Endothelial cell of umbilical vein (primary cell): ENCODE measurements around the gene HMCN1. TPM values are rescaled to one million over a fixed set of nuclear protein-coding genes. Genes with fewer than 3 reads are reported as not detected.
"Not testable (repeated sequence)": the region's sequence is repeated elsewhere in the genome, so short reads cannot be mapped to it uniquely, and the experiment has no call there.

Experiments used
- BruUV-seq: library from RNA; stranded (reverse); fragments of 400-500 nt; replicated peaks from 2 replicates; lab custom pipeline; 2021; lab: Mats Ljungman, UMichigan
- CTCF ChIA-PET: fragments of 300-600, 350-600 bp; sonication (Branson Sonifier 250); formaldehyde crosslinking; loops from one replicate; lab custom pipeline; 2021; ENCODE audit warnings: antibody characterized with exemption, inconsistent platforms; lab: Charles Lee
- POLR2A ChIA-PET: fragments of 300-600, 350-600 bp; sonication (Branson Sonifier 250); formaldehyde crosslinking; loops from one replicate; lab custom pipeline; 2021; ENCODE audit warnings: antibody characterized with exemption, inconsistent platforms; lab: Charles Lee
- DNase-seq: peaks from one replicate; pipeline ENCODE4 v3.0.0-alpha.2; 2011; ENCODE audit warnings: low read depth, low spot score
- FAIRE-seq: peaks from 2 replicates; lab custom pipeline; 2011; peaks lifted over from hg19 to GRCh38; lab: Jason Lieb, UNC
- H2AFZ ChIP-seq: 2 replicates; pipeline ENCODE4 v1.6.0; 2012; ENCODE audit warnings: low read depth, low read length, control low read depth, inconsistent platforms
- H3K27ac ChIP-seq: 2 replicates; pipeline ENCODE4 v1.5.1; 2011; ENCODE audit warnings: low read depth, mild to moderate bottlenecking, control low read depth, low read length, moderate library complexity; ENCODE audit not compliant: insufficient read depth
- H3K27me3 ChIP-seq, 2 experiments: 2 replicates each; pipeline versions ENCODE4 v1.6.0 to v1.6.1; 2011; ENCODE audit warnings: low read length in 2 of 2, mixed read lengths in 1 of 2; ENCODE audit not compliant: control insufficient read depth in 2 of 2, insufficient read depth in 2 of 2
- H3K36me3 ChIP-seq, 2 experiments: 2 replicates in 1 of 2; 3 replicates in 1 of 2; pipeline ENCODE4 v1.5.1; 2011; ENCODE audit warnings: low read length in 2 of 2, mild to moderate bottlenecking in 1 of 2, moderate library complexity in 1 of 2; ENCODE audit not compliant: control insufficient read depth in 2 of 2, insufficient read depth in 2 of 2; ENCODE audit errors: extremely low read depth in 1 of 2
- H3K4me1 ChIP-seq: 3 replicates; pipeline ENCODE4 v1.5.1; 2011; ENCODE audit warnings: mild to moderate bottlenecking, low read length; ENCODE audit not compliant: control insufficient read depth, insufficient read depth; ENCODE audit errors: extremely low read depth
- H3K4me2 ChIP-seq: 2 replicates; pipeline ENCODE4 v1.6.1; 2011; ENCODE audit warnings: low read length, control low read depth, mixed read lengths; ENCODE audit not compliant: insufficient read depth
- H3K4me3 ChIP-seq, 3 experiments: fragments of 200-600 bp in 1 of 3; sonication (generic), shearing (Covaris generic) in 1 of 3; replicated peaks in 1 of 3; 2 replicates each; pipeline ENCODE4 v1.5.1; 2011 to 2016; ENCODE audit warnings: control low read depth in 3 of 3, low read length in 3 of 3, mild to moderate bottlenecking in 2 of 3, inconsistent platforms in 1 of 3, low read depth in 1 of 3, moderate library complexity in 1 of 3; ENCODE audit not compliant: insufficient read depth in 1 of 3
- H3K79me2 ChIP-seq: 2 replicates; pipeline ENCODE4 v1.6.0; 2012; ENCODE audit warnings: low read length, inconsistent platforms; ENCODE audit not compliant: control insufficient read depth, insufficient read depth
- H3K9ac ChIP-seq: replicated peaks from 2 replicates; pipeline ENCODE3; 2011; ENCODE audit warnings: low read length, control low read depth; ENCODE audit not compliant: insufficient read depth; ENCODE audit errors: extremely low read depth
- H3K9me1 ChIP-seq: replicated peaks from 3 replicates; pipeline ENCODE4 v1.6.0; 2011; ENCODE audit warnings: mild to moderate bottlenecking, low read length; ENCODE audit not compliant: control insufficient read depth, insufficient read depth; ENCODE audit errors: extremely low read depth
- H3K9me3 ChIP-seq: replicated peaks from 2 replicates; pipeline ENCODE4 v1.5.1; 2012; ENCODE audit warnings: low read length, inconsistent platforms; ENCODE audit not compliant: control insufficient read depth, insufficient read depth
- H4K20me1 ChIP-seq: replicated peaks from 2 replicates; pipeline ENCODE3; 2011; ENCODE audit warnings: mild to moderate bottlenecking, low read length; ENCODE audit not compliant: control insufficient read depth, insufficient read depth; ENCODE audit errors: extremely low read depth
- GATA2 ChIP-seq: IDR thresholded peaks from 2 replicates; pipeline ENCODE4 v1.7.0; 2011; ENCODE audit warnings: low read depth, mild to moderate bottlenecking, moderate library complexity, mixed read lengths, low read length; ENCODE audit not compliant: insufficient read length, insufficient read depth
- MAX ChIP-seq: IDR thresholded peaks from 2 replicates; pipeline ENCODE4 v1.6.1; 2011; ENCODE audit not compliant: insufficient read depth, insufficient read length
- MYC ChIP-seq: IDR thresholded peaks from one replicate; pipeline ENCODE4 v1.6.1; 2011; ENCODE audit warnings: mild to moderate bottlenecking, low read depth, low read length
- POLR2A ChIP-seq: IDR thresholded peaks from 2 replicates; pipeline ENCODE4 v1.6.1; 2012; ENCODE audit warnings: low read depth, mild to moderate bottlenecking, control low read depth, low read length
- POLR2AphosphoS5 ChIP-seq: IDR thresholded peaks from 2 replicates; pipeline ENCODE4 v1.6.1; 2012; ENCODE audit warnings: low read depth, mild to moderate bottlenecking, control low read depth, low read length, moderate library complexity; ENCODE audit not compliant: insufficient read depth
- dilution Hi-C: fragments of 300-500 bp; cut with MboI; formaldehyde crosslinking; loops from one replicate; pipeline ENCODE4 v1.15.0; 2019; ENCODE audit warnings: low sequenced_read_pairs; ENCODE audit not compliant: extremely low pct_ligation_motif_present
- intact Hi-C: fragments of 100-400 bp; cut with micrococcal nuclease; formaldehyde crosslinking; loops from one replicate; pipeline ENCODE4 v1.10.0; 2022
- polyA plus RNA-seq, 4 experiments: library from polyadenylated mRNA; depleted of rRNA in 3 of 4; stranded (reverse) in 3 of 4; unstranded in 1 of 4; fragments of >200 nt; gene quantifications; 2 replicates each; pipeline versions ENCODE4 v1.2.1 to v1.2.3, GENCODE V29; 2011 to 2012; ENCODE audit warnings: missing spikeins in 1 of 4
- total RNA-seq: library from RNA; stranded (reverse); gene quantifications from 2 replicates; pipeline ENCODE4 v1.2.3, GENCODE V29; 2021
- TF ChIP-seq, protein P1 (sequence below), 2 donors: IDR thresholded peaks; 1 replicate in 1 of 2; 2 replicates in 1 of 2; pipeline ENCODE4 v1.5.1; 2011; ENCODE audit warnings: low read length in 2 of 2, mild to moderate bottlenecking in 2 of 2, moderate library complexity in 2 of 2, control low read depth in 1 of 2, inconsistent platforms in 1 of 2, low read depth in 1 of 2; ENCODE audit not compliant: insufficient read depth in 1 of 2; ENCODE audit errors: extremely low read depth in 1 of 2

Gene HMCN1
- total and polyA plus RNA-seq, 2 donors (not counting 3 experiments of a cell fraction or from before 2014, with no cell fraction given): 10.3 to 16.0 TPM

DNA sequence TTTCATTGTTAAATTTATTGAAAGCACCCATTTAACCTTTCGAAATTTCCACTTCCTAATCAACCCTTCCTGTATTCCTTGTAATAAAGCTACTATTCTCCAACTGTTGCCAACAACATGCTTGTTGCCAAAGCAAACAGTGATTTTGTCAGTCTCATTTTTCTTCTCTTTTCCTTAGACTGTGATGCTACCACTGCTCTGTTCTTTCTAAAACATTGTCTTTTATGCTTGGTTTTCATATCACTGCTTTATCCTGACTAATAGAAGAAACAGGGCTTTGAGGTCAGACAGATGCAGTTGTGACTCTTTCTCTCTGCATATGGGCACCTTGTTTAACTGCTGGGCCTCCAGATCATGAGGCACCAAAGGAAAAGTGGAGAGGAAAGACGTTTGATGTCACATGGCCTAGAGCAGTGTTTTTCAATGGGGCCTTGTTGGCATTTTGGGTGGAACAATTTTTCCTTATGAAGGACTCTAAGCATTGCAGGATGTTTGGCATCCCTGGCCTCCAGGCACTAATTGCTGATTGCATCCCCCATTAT lies 56.1 kb downstream of the HMCN1 start:
- intact Hi-C loops (no loop called here), dilution Hi-C loops (no loop called here)
- TF ChIP-seq MAX: no peak
- no peak for TF ChIP-seq MYC
- no peak for TF ChIP-seq GATA2
- FAIRE-seq (no peak), DNase-seq (peak; percentile 83)
- Histone ChIP-seq H3K4me3 (no peak overlapping the region), H3K9me1 (no peaks in the 10 kb centered on the region), H3K27ac (no peak overlapping the region), H4K20me1 (no peaks in the 10 kb centered on the region), H3K9ac (no peak overlapping the region), H3K79me2 (no peaks in the 10 kb centered on the region), H2AFZ (no peak overlapping the region), H3K4me2 (no peak overlapping the region), H3K27me3 (no peaks in the 10 kb centered on the region), H3K4me1 (peaks cover 6% of the 10 kb centered on the region), H3K9me3 (no peaks in the 10 kb centered on the region), H3K36me3 (no peaks in the 10 kb centered on the region)
- POLR2A ChIA-PET: no interaction called here
- CTCF ChIA-PET: interaction anchor here (1.0 kb wide), 1 partner anchor 70 kb away, joined by 4 read pairs; no protein-coding TSS in a partner anchor
- BruUV-seq: no TSS peak

DNA sequence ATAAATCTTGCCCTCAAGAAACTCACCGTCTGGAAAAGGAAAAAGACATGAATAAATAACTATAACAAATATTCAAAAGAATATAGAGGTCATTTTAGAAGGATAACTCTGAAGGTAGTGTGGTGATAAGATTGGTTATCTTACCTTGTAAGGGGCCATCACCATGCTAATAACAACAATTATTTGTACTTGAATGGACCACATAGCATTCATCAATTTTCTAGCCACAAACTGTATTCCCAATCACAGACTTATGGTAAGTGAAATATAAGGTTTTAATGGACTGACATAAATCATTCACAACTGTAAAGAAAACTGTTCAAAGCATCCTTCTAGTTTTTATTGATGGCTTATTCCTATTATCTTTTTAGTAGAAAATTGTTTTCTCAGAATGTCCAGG lies 57.8 kb downstream of the HMCN1 start:
- DNase-seq: no peak
- Histone ChIP-seq H3K27ac (no peak overlapping the region), H3K4me1 (peaks cover 6% of the 10 kb centered on the region), H2AFZ (no peak overlapping the region), H3K4me3 (no peak overlapping the region), H3K4me2 (no peak overlapping the region), H3K9ac (no peak overlapping the region), H3K27me3 (no peaks in the 10 kb centered on the region), H3K79me2 (no peaks in the 10 kb centered on the region), H3K9me3 (no peaks in the 10 kb centered on the region), H3K9me1 (no peaks in the 10 kb centered on the region), H4K20me1 (no peaks in the 10 kb centered on the region), H3K36me3 (no peaks in the 10 kb centered on the region)
- no peak for TF ChIP-seq GATA2
- TF ChIP-seq POLR2AphosphoS5: no peak
- TF ChIP-seq, protein P1, sequence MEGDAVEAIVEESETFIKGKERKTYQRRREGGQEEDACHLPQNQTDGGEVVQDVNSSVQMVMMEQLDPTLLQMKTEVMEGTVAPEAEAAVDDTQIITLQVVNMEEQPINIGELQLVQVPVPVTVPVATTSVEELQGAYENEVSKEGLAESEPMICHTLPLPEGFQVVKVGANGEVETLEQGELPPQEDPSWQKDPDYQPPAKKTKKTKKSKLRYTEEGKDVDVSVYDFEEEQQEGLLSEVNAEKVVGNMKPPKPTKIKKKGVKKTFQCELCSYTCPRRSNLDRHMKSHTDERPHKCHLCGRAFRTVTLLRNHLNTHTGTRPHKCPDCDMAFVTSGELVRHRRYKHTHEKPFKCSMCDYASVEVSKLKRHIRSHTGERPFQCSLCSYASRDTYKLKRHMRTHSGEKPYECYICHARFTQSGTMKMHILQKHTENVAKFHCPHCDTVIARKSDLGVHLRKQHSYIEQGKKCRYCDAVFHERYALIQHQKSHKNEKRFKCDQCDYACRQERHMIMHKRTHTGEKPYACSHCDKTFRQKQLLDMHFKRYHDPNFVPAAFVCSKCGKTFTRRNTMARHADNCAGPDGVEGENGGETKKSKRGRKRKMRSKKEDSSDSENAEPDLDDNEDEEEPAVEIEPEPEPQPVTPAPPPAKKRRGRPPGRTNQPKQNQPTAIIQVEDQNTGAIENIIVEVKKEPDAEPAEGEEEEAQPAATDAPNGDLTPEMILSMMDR (IDR thresholded peaks at IDR 0.05; ENCODE audit: extremely low read depth in 1 of 2, insufficient read depth in 1 of 2, low read depth in 1 of 2, low read length in 2 of 2): no peak
- TF ChIP-seq POLR2A: no peak
- TF ChIP-seq MAX: no peak
- no peak for FAIRE-seq
- intact Hi-C loops (no loop called here), dilution Hi-C loops (no loop called here)
- CTCF ChIA-PET: interaction anchor here (1.3 to 1.5 kb wide), 2 partner anchors 22 to 71 kb away, joined by 3 to 5 read pairs; no protein-coding TSS in a partner anchor
- BruUV-seq: no TSS peak
- POLR2A ChIA-PET: no interaction called here

GRCh38 chr1:185794495-185794894 lies 60.3 kb downstream of the HMCN1 start:
- BruUV-seq, H3K9me1 ChIP-seq, H3K27me3 ChIP-seq, H3K36me3 ChIP-seq, H3K4me3 ChIP-seq, H3K9me3 ChIP-seq, H3K9ac ChIP-seq, intact Hi-C loops, DNase-seq, H3K27ac ChIP-seq, dilution Hi-C loops, H3K79me2 ChIP-seq, H2AFZ ChIP-seq, H3K4me2 ChIP-seq, H4K20me1 ChIP-seq, H3K4me1 ChIP-seq, POLR2A ChIA-PET, FAIRE-seq: not testable (repeated sequence)
- CTCF ChIA-PET: interaction anchor here (1.3 kb wide), 1 partner anchor 74 kb away, joined by 5 read pairs; no protein-coding TSS in a partner anchor
